ENCODE measurements around the gene ABCB1. TPM values are rescaled to one million over a fixed set of nuclear protein-coding genes. Genes with fewer than 3 reads are reported as not detected.
"Not testable (repeated sequence)": the region's sequence is repeated elsewhere in the genome, so short reads cannot be mapped to it uniquely, and the experiment has no call there.

The ABCB1 gene
- total and polyA plus RNA-seq, 2 of the 13 experiments (the other 11 are each of a cell fraction or from before 2014, with no cell fraction given), result 42.8 to 52.6 TPM

DNA sequence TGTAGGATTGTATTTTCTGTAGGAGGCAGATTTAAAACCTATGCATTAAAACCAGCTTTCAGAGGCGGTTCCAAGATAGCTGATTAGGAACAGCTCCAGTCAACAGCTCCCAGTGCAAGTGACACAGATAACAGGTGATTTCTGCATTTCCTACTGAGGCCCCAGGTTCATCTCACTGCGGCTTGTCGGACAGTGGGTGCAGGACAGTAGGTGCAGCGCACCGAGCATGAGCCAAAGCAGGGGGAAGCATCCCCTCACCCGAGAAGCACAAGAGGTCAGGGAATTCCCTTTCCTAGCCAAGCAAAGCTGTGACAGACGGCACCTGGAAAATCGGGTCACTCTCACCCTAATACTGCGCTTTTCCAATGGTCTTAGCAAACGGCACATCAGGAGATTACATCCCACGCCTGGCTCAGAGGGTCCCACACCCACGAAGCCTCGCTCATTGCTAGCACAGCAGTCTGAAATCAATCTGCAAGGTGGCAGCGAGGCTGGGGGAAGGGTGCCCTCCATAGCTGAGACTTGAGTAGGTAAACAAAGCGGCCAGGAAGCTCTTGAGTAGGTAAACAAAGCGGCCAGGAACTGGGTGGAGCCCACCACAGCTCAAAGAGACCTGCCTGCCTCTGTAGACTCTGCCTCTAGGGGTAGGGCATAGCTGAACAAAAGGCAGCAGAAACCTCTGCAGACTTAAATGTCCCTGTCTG lies 135.7 kb downstream of the ABCB1 start:
- Histone ChIP-seq H3K9ac (ENCODE audit: insufficient read depth, low read depth, low read length) (peak overlapping the region; percentile 62), H3K4me2 (ENCODE audit: low read depth, low read length) (peak overlapping the region; percentile 83), H3K4me1 (ENCODE audit: insufficient read depth, low read length) (peaks cover 36% of the 10 kb centered on the region), H3K27ac (ENCODE audit: extremely low read length, insufficient read depth, low read length) (peak overlapping the region; percentile 87), H3K36me3 (replicated peaks in 1 of 2; ENCODE audit: control insufficient read depth in 1 of 2, insufficient read depth in 2 of 2, low read length in 2 of 2) (peaks cover 0 to 12% of the 10 kb centered on the region in 2 experiments; a peak in 3 of 5 replicates), H3K4me3 (replicated peaks in 1 of 3; ENCODE audit: insufficient read depth in 1 of 3, low read depth in 2 of 3, low read length in 3 of 3) (peak overlapping the region; percentile 2 to 66 (median 51))
- intact Hi-C loops (cut with micrococcal nuclease; ENCODE audit: unreplicated experiment), result loop anchor here (1.0 to 5.0 kb wide), 2 partner anchors 10 to 32 kb away; partner anchors contain the start of gene ABCB4
- H3K9me3 ChIP-seq (ENCODE audit: low read length); H4K20me1 ChIP-seq (ENCODE audit: insufficient read depth, low read length); H2AFZ ChIP-seq (ENCODE audit: low read length); CTCF ChIA-PET (ENCODE audit: low intra/inter-chr PET ratio, low total read pairs); H3K79me2 ChIP-seq (ENCODE audit: insufficient read depth, low read length); BruUV-seq (replicated peaks); in situ Hi-C loops (cut with HindIII; ENCODE audit: extremely low pct_ligation_motif_present, low pct_unique_long_range_greater_than_20kb); H3K27me3 ChIP-seq (ENCODE audit: control insufficient read depth in 1 of 2, insufficient read depth in 2 of 2, low read length in 2 of 2); TF ChIP-seq GABPA (IDR thresholded peaks at IDR 0.05; ENCODE audit: low read depth, low read length): not testable (repeated sequence)
- 4% methylated on average over 15 of the region's 16 CpGs for WGBS (ENCODE audit: low lambda C conversion rate)
- FAIRE-seq (peak; percentile 50), DNase-seq (ENCODE audit: low spot score) (peak; percentile 90), ATAC-seq (peak; percentile 97)
- POLR2A ChIA-PET, result interaction anchor here (0.9 to 2.9 kb wide), 19 partner anchors 7 to 411 kb away, joined by 3 to 19 read pairs (median 5); partner anchors contain the start of genes ABCB1, ABCB4, DBF4 and DMTF1
- peak; percentile 13; the same call in 1 of the 2 replicates for TF ChIP-seq STAG1 (CRISPR knock-in tag; IDR thresholded peaks at IDR 0.05)
- TF ChIP-seq FOXO1 (CRISPR knock-in tag; IDR thresholded peaks at IDR 0.05), result peak; percentile 90
- TF ChIP-seq TBX2 (CRISPR knock-in tag; IDR thresholded peaks at IDR 0.05; ENCODE audit: borderline replicate concordance), result peak; percentile 93
- 0 out of 2 replicates have a peak, but pooled peaks have one; percentile 45 for TF ChIP-seq MEIS1 (CRISPR knock-in tag; IDR thresholded peaks at IDR 0.05; ENCODE audit: borderline replicate concordance)
- TF ChIP-seq, protein P1, sequence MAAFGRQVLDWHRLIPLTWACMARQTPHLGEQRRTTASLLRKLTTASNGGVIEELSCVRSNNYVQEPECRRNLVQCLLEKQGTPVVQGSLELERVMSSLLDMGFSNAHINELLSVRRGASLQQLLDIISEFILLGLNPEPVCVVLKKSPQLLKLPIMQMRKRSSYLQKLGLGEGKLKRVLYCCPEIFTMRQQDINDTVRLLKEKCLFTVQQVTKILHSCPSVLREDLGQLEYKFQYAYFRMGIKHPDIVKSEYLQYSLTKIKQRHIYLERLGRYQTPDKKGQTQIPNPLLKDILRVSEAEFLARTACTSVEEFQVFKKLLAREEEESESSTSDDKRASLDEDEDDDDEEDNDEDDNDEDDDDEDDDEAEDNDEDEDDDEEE (CRISPR knock-in tag; IDR thresholded peaks at IDR 0.05), result 0 out of 2 replicates have a peak, but pooled peaks have one; percentile 76
- 0 out of 2 replicates have a peak, but pooled peaks have one; percentile 27 for TF ChIP-seq CEBPG (CRISPR knock-in tag; IDR thresholded peaks at IDR 0.05)
- TF ChIP-seq, protein P2, sequence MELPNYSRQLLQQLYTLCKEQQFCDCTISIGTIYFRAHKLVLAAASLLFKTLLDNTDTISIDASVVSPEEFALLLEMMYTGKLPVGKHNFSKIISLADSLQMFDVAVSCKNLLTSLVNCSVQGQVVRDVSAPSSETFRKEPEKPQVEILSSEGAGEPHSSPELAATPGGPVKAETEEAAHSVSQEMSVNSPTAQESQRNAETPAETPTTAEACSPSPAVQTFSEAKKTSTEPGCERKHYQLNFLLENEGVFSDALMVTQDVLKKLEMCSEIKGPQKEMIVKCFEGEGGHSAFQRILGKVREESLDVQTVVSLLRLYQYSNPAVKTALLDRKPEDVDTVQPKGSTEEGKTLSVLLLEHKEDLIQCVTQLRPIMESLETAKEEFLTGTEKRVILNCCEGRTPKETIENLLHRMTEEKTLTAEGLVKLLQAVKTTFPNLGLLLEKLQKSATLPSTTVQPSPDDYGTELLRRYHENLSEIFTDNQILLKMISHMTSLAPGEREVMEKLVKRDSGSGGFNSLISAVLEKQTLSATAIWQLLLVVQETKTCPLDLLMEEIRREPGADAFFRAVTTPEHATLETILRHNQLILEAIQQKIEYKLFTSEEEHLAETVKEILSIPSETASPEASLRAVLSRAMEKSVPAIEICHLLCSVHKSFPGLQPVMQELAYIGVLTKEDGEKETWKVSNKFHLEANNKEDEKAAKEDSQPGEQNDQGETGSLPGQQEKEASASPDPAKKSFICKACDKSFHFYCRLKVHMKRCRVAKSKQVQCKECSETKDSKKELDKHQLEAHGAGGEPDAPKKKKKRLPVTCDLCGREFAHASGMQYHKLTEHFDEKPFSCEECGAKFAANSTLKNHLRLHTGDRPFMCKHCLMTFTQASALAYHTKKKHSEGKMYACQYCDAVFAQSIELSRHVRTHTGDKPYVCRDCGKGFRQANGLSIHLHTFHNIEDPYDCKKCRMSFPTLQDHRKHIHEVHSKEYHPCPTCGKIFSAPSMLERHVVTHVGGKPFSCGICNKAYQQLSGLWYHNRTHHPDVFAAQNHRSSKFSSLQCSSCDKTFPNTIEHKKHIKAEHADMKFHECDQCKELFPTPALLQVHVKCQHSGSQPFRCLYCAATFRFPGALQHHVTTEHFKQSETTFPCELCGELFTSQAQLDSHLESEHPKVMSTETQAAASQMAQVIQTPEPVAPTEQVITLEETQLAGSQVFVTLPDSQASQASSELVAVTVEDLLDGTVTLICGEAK (IDR thresholded peaks at IDR 0.05), result not testable (repeated sequence)
- TF ChIP-seq, protein P2 (CRISPR knock-in tag; IDR thresholded peaks at IDR 0.05), result peak; percentile 68; the same call in 1 of the 2 replicates
- TF ChIP-seq GATA4 (IDR thresholded peaks at IDR 0.05; ENCODE audit: borderline replicate concordance, low read depth), result peak; percentile 41; the same call in 1 of the 2 replicates
- TF ChIP-seq KDM5A (IDR thresholded peaks at IDR 0.05; ENCODE audit: borderline replicate concordance, low read length), result peak; percentile 49; the same call in 1 of the 2 replicates
- peak; percentile 53; the same call in 1 of the 2 replicates for TF ChIP-seq GABPA (CRISPR knock-in tag; IDR thresholded peaks at IDR 0.05; ENCODE audit: low read depth)
- TF ChIP-seq MYC (CRISPR knock-in tag; IDR thresholded peaks at IDR 0.05; ENCODE audit: borderline replicate concordance), result peak; percentile 71; the same call in 1 of the 2 replicates
- TF ChIP-seq FOXP1 (IDR thresholded peaks at IDR 0.05), result peak; percentile 26; the same call in 1 of the 2 replicates
- peak; percentile 82 for TF ChIP-seq FOXP1 (CRISPR knock-in tag; IDR thresholded peaks at IDR 0.05)
